Mesendoderm (in vitro differentiated cells): ENCODE measurements around the gene OMP.

Experiments
- DNase-seq: peaks from one replicate; pipeline ENCODE4 v3.0.0; 2013
- H2AK5ac ChIP-seq: 2 replicates; pipeline ENCODE4 v1.6.1; 2013; ENCODE audit warnings: low read length, inconsistent platforms
- H2BK120ac ChIP-seq: 2 replicates; pipeline ENCODE4 v1.6.1; 2013; ENCODE audit warnings: low read depth, mild to moderate bottlenecking, low read length, moderate library complexity, mixed read lengths
- H2BK15ac ChIP-seq: replicated peaks from 2 replicates; pipeline ENCODE4 v1.6.1; 2013; ENCODE audit warnings: low read depth, mild to moderate bottlenecking, moderate library complexity
- H2BK5ac ChIP-seq: 2 replicates; pipeline ENCODE4 v1.6.1; 2013; ENCODE audit warnings: low read length, inconsistent platforms
- H3K18ac ChIP-seq: 2 replicates; pipeline ENCODE4 v1.6.1; 2013; ENCODE audit warnings: mild to moderate bottlenecking, low read length, mixed read lengths
- H3K23ac ChIP-seq: one replicate; pipeline ENCODE4 v1.6.1; 2013; ENCODE audit warnings: low read length
- H3K27ac ChIP-seq: 2 replicates; pipeline ENCODE4 v1.5.1; 2013; ENCODE audit warnings: low read depth, mild to moderate bottlenecking, inconsistent platforms, low read length, moderate library complexity
- H3K27me3 ChIP-seq: 2 replicates; pipeline ENCODE4 v1.6.1; 2013; ENCODE audit warnings: low read length, control low read depth, mild to moderate bottlenecking, inconsistent platforms; ENCODE audit not compliant: insufficient read depth, poor library complexity
- H3K36me3 ChIP-seq: 2 replicates; pipeline ENCODE4 v1.6.1; 2013; ENCODE audit warnings: low read length, inconsistent platforms; ENCODE audit not compliant: control insufficient read depth, insufficient read depth
- H3K4ac ChIP-seq: one replicate; pipeline ENCODE4 v1.6.1; 2013; ENCODE audit warnings: low read depth, mild to moderate bottlenecking, low read length, moderate library complexity
- H3K4me1 ChIP-seq: 2 replicates; pipeline ENCODE4 v1.6.1; 2013; ENCODE audit warnings: low read depth, low read length, inconsistent platforms; ENCODE audit not compliant: control insufficient read depth
- H3K4me2 ChIP-seq: 2 replicates; pipeline ENCODE4 v1.6.1; 2013; ENCODE audit warnings: low read length
- H3K4me3 ChIP-seq: 2 replicates; pipeline ENCODE4 v1.5.1; 2013; ENCODE audit warnings: mild to moderate bottlenecking, low read length
- H3K56ac ChIP-seq: one replicate; pipeline ENCODE4 v1.6.1; 2013; ENCODE audit warnings: low read length
- H3K79me1 ChIP-seq: 2 replicates; pipeline ENCODE4 v1.6.1; 2013; ENCODE audit warnings: low read length, inconsistent platforms
- H3K79me2 ChIP-seq: 2 replicates; pipeline ENCODE4 v1.6.1; 2013; ENCODE audit warnings: mild to moderate bottlenecking, low read length; ENCODE audit not compliant: control insufficient read depth, insufficient read depth
- H3K9ac ChIP-seq: 2 replicates; pipeline ENCODE4 v1.6.1; 2013; ENCODE audit warnings: low read length, inconsistent platforms
- H4K5ac ChIP-seq: one replicate; pipeline ENCODE4 v1.6.1; 2013; ENCODE audit warnings: low read length
- H4K8ac ChIP-seq: one replicate; pipeline ENCODE4 v1.6.1; 2013; ENCODE audit warnings: low read depth, mild to moderate bottlenecking, control low read depth, low read length, moderate library complexity
- whole genome bisulfite sequencing: extraction: QIAGEN DNeasy Blood & Tissue Kit; methylation state at CpG from one replicate; pipeline ENCODE4 v1.1.7; 2013; ENCODE audit warnings: low lambda C conversion rate, missing lambda C conversion rate; ENCODE audit not compliant: insufficient coverage; ENCODE audit errors: extremely low coverage; 5-methylcytosine and 5-hydroxymethylcytosine counted together

The OMP gene

GRCh38 chr11:77062924-77063323, 39.7 kb upstream of the OMP start:
- no peak overlapping the region for H3K18ac ChIP-seq
- H3K56ac ChIP-seq: no peak overlapping the region
- H3K4me2 ChIP-seq: no peak overlapping the region
- no peak overlapping the region for H2BK120ac ChIP-seq
- no peak for DNase-seq
- H3K4ac ChIP-seq: no peak overlapping the region
- no peaks in the 10 kb centered on the region for H3K36me3 ChIP-seq
- no peak overlapping the region for H2BK5ac ChIP-seq
- no peaks in the 10 kb centered on the region for H3K79me1 ChIP-seq
- no peak overlapping the region for H3K9ac ChIP-seq
- H2AK5ac ChIP-seq: no peak overlapping the region
- no peak overlapping the region for H3K4me3 ChIP-seq
- no peaks in the 10 kb centered on the region for H3K4me1 ChIP-seq
- H3K27ac ChIP-seq: no peak overlapping the region
- no peaks in the 10 kb centered on the region for H3K79me2 ChIP-seq
- no peak overlapping the region for H3K23ac ChIP-seq
- no peak overlapping the region for H2BK15ac ChIP-seq
- no peak overlapping the region for H4K5ac ChIP-seq
- H3K27me3 ChIP-seq: no peaks in the 10 kb centered on the region
- H4K8ac ChIP-seq: no peak overlapping the region

DNA sequence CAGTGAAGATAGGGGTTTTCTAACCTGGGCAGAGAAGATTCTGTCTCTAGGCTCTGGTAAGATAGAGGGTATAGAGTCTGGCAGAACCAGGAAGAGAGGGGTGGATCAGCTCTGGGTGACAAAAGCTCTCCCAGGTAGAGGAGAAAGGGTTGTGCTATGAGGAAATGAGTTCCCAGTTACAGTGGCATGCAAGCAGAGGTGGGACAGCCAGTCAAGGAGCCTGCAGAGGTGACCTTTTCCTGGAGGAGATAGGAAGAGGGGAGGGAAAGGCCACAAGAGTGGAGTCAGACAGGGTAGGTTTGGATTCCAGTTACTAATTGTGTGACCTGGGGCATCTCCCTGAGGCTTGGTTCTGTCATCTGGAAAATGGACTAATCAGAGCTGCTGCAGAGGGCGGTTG, 39.2 kb upstream of the OMP start:
- no peak overlapping the region for H4K5ac ChIP-seq
- H3K23ac ChIP-seq: no peak overlapping the region
- H3K4ac ChIP-seq: no peak overlapping the region
- no peak overlapping the region for H2BK120ac ChIP-seq
- no peaks in the 10 kb centered on the region for H3K79me2 ChIP-seq
- no peak overlapping the region for H3K4me2 ChIP-seq
- H3K4me1 ChIP-seq: no peaks in the 10 kb centered on the region
- no peak for DNase-seq
- no peak overlapping the region for H3K18ac ChIP-seq
- WGBS: no CpG with 5 or more reads among the region's 1 CpG
- no peaks in the 10 kb centered on the region for H3K79me1 ChIP-seq
- H2BK15ac ChIP-seq: no peak overlapping the region
- H2BK5ac ChIP-seq: no peak overlapping the region
- no peaks in the 10 kb centered on the region for H3K36me3 ChIP-seq
- no peaks in the 10 kb centered on the region for H3K27me3 ChIP-seq
- H3K27ac ChIP-seq: no peak overlapping the region
- no peak overlapping the region for H4K8ac ChIP-seq
- no peak overlapping the region for H3K9ac ChIP-seq
- H2AK5ac ChIP-seq: no peak overlapping the region
- no peak overlapping the region for H3K4me3 ChIP-seq
- H3K56ac ChIP-seq: no peak overlapping the region

DNA sequence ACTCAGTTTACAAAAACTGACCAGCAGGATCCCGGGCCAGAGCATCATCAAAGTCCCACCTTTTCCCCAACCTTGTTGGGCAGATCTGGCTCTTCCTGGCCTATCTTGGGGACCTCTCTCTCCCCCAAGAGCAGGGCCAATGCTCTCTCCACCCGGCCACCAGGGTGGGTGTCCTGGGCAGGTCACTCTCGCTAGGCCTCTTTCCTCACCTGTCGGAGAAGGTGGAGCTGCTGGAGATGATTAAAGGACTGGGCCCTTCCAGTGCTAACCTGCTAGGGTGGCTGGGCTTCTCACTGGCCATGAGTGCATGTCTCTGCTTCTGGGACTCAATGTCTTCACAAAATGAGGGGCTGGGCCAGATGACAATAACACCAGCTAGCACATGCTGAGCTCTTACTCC, 38.8 kb upstream of the OMP start:
- Histone ChIP-seq H3K9ac (no peak overlapping the region), H3K23ac (no peak overlapping the region), H3K4me1 (no peaks in the 10 kb centered on the region), H3K27ac (no peak overlapping the region), H3K27me3 (no peaks in the 10 kb centered on the region), H4K8ac (no peak overlapping the region), H2BK120ac (no peak overlapping the region), H3K4me2 (no peak overlapping the region), H3K18ac (no peak overlapping the region), H2BK5ac (no peak overlapping the region), H3K4me3 (no peak overlapping the region), H4K5ac (no peak overlapping the region), H3K56ac (no peak overlapping the region), H3K36me3 (no peaks in the 10 kb centered on the region), H3K79me2 (no peaks in the 10 kb centered on the region), H2AK5ac (no peak overlapping the region), H3K79me1 (no peaks in the 10 kb centered on the region), H3K4ac (no peak overlapping the region), H2BK15ac (no peak overlapping the region)
- WGBS: no CpG with 5 or more reads among the region's 4 CpGs
- DNase-seq: no peak

GRCh38 chr11:77064648-77065217, 37.9 kb upstream of the OMP start:
- H2AK5ac ChIP-seq: no peak overlapping the region
- DNase-seq: no peak
- no CpG with 5 or more reads among the region's 4 CpGs for WGBS

GRCh38 chr11:77065878-77066228, 36.8 kb upstream of the OMP start:
- H3K36me3 ChIP-seq: no peaks in the 10 kb centered on the region
- H3K79me1 ChIP-seq: no peaks in the 10 kb centered on the region
- H2AK5ac ChIP-seq: no peak overlapping the region
- no peak overlapping the region for H3K4ac ChIP-seq
- H4K8ac ChIP-seq: no peak overlapping the region
- H3K56ac ChIP-seq: peak overlapping the region; percentile 85
- H2BK5ac ChIP-seq: no peak overlapping the region
- no peak overlapping the region for H3K18ac ChIP-seq
- H2BK120ac ChIP-seq: no peak overlapping the region
- H2BK15ac ChIP-seq: no peak overlapping the region
- no CpG with 5 or more reads among the region's 14 CpGs for WGBS
- no peaks in the 10 kb centered on the region for H3K4me1 ChIP-seq
- no peaks in the 10 kb centered on the region for H3K27me3 ChIP-seq
- H3K9ac ChIP-seq: peak overlapping the region; percentile 76
- peak overlapping the region; percentile 87 for H3K4me2 ChIP-seq
- no peaks in the 10 kb centered on the region for H3K79me2 ChIP-seq
- no peak overlapping the region for H4K5ac ChIP-seq
- H3K27ac ChIP-seq: no peak overlapping the region
- DNase-seq: peak; percentile 37
- H3K23ac ChIP-seq: peak overlapping the region; percentile 94
- peak overlapping the region; percentile 25 for H3K4me3 ChIP-seq

More at GRCh38 chr11:77064648-77065217, 37.9 kb upstream of the OMP start:
- H3K36me3 ChIP-seq: no peaks in the 10 kb centered on the region
- H3K4me2 ChIP-seq: no peak overlapping the region
- H3K56ac ChIP-seq: no peak overlapping the region
- H3K4me3 ChIP-seq: no peak overlapping the region
- no peak overlapping the region for H3K27ac ChIP-seq
- no peak overlapping the region for H3K18ac ChIP-seq
- H3K4ac ChIP-seq: no peak overlapping the region
- no peak overlapping the region for H2BK120ac ChIP-seq
- H2BK5ac ChIP-seq: no peak overlapping the region
- no peaks in the 10 kb centered on the region for H3K27me3 ChIP-seq
- H4K8ac ChIP-seq: no peak overlapping the region
- no peaks in the 10 kb centered on the region for H3K79me1 ChIP-seq
- H4K5ac ChIP-seq: no peak overlapping the region
- no peaks in the 10 kb centered on the region for H3K4me1 ChIP-seq
- no peak overlapping the region for H3K23ac ChIP-seq
- no peak overlapping the region for H3K9ac ChIP-seq
- no peaks in the 10 kb centered on the region for H3K79me2 ChIP-seq
- no peak overlapping the region for H2BK15ac ChIP-seq
